ENCODE data around the gene METTL13.
A peak's percentile ranks its signal among the peaks of the same experiment; 100 is the strongest.

DNA sequence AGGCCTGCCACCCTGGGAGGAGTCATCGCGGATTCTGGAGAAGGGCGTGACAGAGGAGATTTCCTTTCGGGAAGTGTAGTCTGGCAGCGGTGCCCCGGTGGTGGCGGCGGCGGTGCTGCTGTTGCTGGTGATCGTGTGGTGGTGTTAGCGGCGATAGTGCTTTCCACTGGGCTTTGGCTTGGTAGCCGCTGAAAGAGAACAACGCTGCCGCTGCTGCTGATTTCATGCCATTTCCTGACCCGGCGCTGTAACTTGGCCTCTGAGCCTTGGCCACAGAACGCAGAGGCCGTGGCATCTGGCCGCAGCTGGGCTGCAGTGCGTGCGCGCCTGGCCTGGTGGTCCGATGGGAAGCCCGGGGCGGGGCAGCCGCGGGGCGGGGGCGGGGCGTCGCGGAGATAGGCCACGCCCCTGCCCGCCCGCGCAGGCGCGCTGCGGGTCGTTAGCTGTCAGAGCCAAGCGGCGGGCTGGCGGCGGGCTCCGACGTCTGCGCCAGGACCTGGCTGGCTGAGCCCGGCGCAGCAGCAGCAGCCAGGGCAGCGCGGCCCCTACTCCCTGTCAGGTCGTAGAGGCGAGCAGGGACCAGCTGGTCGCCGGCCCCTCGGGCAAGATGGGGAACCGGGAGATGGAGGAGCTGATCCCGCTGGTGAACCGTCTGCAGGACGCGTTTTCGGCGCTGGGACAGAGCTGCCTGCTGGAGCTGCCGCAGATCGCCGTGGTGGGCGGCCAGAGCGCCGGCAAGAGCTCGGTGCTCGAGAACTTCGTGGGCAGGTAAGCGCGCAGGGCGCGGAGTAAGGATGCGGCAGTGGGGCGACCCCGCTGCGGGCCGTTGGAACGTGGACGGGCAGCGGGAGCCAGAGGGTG lies 59.8 kb downstream of the METTL13 start, which contains the start of gene DNM3:
- TF ChIP-seq HDAC6 (IDR thresholded peaks at IDR 0.05; ENCODE audit: low read depth, low read length): no peak
- TF ChIP-seq, protein P1, sequence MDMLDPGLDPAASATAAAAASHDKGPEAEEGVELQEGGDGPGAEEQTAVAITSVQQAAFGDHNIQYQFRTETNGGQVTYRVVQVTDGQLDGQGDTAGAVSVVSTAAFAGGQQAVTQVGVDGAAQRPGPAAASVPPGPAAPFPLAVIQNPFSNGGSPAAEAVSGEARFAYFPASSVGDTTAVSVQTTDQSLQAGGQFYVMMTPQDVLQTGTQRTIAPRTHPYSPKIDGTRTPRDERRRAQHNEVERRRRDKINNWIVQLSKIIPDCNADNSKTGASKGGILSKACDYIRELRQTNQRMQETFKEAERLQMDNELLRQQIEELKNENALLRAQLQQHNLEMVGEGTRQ (CRISPR knock-in tag; IDR thresholded peaks at IDR 0.05): 0 out of 2 replicates have a peak, but pooled peaks have one; percentile 5
- TF ChIP-seq FOXP1 (CRISPR knock-in tag; IDR thresholded peaks at IDR 0.05): peak; percentile 12; the same call in 1 of the 2 replicates
- no peak for TF ChIP-seq MTF1 (CRISPR knock-in tag; IDR thresholded peaks at IDR 0.05; ENCODE audit: borderline replicate concordance)
- no peak for TF ChIP-seq NCOA1 (IDR thresholded peaks at IDR 0.05; ENCODE audit: low read depth)
- no peak for TF ChIP-seq ZNF583 (CRISPR knock-in tag; IDR thresholded peaks at IDR 0.05)
- TF ChIP-seq SP1 (CRISPR knock-in tag; IDR thresholded peaks at IDR 0.05): no peak
- no peak for TF ChIP-seq ZNF512 (tag; IDR thresholded peaks at IDR 0.05)
